ENCODE measurements around the gene TNIP1.

DNA sequence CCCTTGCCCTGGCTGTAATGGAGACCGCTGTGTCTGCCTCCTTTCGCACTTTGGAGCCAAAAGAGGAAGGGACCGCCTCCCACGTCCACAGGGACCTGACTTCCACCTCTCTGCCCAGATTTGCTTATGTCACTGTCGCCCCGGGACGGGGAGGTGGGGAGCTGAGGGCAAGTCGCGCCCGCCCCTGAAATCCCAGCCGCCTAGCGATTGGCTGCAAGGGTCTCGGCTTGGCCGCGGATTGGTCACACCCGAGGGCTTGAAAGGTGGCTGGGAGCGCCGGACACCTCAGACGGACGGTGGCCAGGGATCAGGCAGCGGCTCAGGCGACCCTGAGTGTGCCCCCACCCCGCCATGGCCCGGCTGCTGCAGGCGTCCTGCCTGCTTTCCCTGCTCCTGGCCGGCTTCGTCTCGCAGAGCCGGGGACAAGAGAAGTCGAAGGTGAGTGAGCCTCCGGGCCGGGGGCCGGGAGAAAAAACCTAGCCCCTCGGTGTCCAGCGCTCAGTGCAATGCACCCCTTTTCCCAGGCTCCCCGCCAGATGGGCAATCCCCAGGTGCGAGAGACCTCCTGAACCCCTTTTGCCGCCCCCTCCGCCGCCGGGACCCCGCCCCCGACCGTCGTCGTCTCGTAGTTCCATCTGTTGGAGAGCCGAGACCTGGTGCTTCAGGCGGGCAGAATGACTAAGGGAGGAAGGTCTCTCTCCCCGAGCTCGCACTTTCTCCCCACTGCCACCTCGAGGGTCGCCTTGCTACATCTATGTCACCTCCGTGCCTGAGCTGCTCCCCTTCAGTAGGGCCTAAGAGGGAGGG is 60.3 kb downstream of the TNIP1 start, which contains the start of gene GPX3:
- TF ChIP-seq, protein P1, sequence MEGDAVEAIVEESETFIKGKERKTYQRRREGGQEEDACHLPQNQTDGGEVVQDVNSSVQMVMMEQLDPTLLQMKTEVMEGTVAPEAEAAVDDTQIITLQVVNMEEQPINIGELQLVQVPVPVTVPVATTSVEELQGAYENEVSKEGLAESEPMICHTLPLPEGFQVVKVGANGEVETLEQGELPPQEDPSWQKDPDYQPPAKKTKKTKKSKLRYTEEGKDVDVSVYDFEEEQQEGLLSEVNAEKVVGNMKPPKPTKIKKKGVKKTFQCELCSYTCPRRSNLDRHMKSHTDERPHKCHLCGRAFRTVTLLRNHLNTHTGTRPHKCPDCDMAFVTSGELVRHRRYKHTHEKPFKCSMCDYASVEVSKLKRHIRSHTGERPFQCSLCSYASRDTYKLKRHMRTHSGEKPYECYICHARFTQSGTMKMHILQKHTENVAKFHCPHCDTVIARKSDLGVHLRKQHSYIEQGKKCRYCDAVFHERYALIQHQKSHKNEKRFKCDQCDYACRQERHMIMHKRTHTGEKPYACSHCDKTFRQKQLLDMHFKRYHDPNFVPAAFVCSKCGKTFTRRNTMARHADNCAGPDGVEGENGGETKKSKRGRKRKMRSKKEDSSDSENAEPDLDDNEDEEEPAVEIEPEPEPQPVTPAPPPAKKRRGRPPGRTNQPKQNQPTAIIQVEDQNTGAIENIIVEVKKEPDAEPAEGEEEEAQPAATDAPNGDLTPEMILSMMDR (IDR thresholded peaks at IDR 0.05), result no peak
- TF ChIP-seq POLR2A (IDR thresholded peaks at IDR 0.05), result peak; percentile 41

Measured in testis (tissue), 2 donors.